CD4-positive, alpha-beta T cell treated with Interleukin-17A for 4 hours (primary cell): Measurements from ENCODE around the gene PCDHA10.
"Not testable (repeated sequence)": the region's sequence is repeated elsewhere in the genome, so short reads cannot be mapped to it uniquely, and the experiment has no call there.

Source experiments
- DNase-seq: peaks from one replicate; pipeline ENCODE4 v3.0.0-alpha.2; 2020; ENCODE audit warnings: mixed read lengths

The PCDHA10 gene

DNA sequence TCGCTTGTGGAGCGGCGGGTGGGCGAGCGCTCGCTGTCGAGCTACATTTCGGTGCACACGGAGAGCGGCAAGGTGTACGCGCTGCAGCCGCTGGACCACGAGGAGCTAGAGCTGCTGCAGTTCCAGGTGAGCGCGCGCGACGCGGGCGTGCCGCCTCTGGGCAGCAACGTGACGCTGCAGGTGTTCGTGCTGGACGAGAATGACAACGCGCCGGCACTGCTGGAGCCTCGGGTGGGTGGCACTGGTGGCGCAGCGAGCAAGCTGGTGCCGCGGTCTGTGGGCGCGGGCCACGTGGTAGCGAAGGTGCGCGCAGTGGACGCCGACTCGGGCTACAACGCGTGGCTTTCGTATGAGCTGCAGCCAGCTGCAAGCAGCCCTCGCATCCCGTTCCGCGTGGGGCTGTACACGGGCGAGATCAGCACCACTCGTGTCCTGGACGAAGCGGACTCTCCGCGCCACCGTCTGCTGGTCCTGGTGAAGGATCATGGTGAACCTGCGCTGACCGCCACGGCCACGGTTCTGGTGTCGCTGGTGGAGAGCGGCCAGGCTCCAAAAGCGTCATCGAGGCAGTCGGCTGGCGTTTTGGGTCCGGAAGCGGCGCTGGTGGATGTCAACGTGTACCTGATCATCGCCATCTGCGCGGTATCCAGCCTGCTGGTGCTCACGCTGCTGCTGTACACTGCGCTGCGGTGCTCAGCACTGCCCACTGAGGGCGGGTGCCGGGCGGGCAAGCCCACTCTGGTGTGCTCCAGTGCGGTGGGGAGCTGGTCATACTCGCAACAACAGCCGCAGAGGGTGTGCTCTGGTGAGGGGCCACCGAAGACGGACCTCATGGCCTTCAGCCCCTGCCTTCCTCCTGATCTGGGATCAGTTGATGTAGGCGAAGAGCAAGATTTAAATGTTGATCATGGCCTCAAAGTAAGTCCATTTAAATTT lies 12.6 kb upstream of the PCDHA10 start:
- DNase-seq, result no peak

DNA sequence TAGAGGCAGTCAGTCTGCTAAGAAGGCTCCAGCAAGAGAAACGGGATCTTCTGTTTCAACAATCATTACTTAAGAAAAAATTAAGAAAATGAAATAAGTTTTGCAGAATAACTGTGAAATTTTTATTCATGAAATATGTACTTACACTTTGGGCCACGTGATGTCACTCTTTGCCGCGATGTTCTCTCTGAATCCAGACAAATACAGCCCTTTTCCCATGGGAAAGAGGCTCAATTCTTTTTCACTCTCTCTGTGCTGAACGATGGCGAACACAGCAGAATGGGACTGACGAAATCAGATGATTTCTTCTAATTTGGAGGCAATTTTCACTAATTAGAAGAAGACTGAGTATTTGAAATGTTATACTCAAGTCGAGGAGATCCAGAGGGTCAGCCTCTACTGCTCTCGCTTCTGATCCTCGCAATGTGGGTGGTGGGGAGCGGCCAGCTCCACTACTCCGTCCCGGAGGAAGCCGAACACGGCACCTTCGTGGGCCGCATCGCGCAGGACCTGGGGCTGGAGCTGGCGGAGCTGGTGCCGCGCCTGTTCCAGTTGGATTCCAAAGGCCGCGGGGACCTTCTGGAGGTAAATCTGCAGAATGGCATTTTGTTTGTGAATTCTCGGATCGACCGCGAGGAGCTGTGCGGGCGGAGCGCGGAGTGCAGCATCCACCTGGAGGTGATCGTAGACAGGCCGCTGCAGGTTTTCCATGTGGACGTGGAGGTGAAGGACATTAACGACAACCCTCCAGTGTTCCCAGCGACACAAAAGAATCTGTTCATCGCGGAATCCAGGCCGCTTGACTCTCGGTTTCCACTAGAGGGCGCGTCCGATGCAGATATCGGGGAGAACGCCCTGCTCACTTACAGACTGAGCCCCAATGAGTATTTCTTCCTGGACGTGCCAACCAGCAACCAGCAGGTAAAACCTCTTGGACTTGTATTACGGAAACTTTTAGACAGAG lies 7.3 kb upstream of the PCDHA10 start, which contains the start of gene PCDHA9:
TSS of gene PCDHA9 (plus strand) at position 244 of the 964 bp plus-strand sequence. CDS start at position 358, 114 bp downstream.
- DNase-seq, result not testable (repeated sequence)

- DNase-seq, result not testable (repeated sequence)
These were observed 5.7 kb upstream of the PCDHA10 start for GRCh38 chr5:140849831-140850634.

DNA sequence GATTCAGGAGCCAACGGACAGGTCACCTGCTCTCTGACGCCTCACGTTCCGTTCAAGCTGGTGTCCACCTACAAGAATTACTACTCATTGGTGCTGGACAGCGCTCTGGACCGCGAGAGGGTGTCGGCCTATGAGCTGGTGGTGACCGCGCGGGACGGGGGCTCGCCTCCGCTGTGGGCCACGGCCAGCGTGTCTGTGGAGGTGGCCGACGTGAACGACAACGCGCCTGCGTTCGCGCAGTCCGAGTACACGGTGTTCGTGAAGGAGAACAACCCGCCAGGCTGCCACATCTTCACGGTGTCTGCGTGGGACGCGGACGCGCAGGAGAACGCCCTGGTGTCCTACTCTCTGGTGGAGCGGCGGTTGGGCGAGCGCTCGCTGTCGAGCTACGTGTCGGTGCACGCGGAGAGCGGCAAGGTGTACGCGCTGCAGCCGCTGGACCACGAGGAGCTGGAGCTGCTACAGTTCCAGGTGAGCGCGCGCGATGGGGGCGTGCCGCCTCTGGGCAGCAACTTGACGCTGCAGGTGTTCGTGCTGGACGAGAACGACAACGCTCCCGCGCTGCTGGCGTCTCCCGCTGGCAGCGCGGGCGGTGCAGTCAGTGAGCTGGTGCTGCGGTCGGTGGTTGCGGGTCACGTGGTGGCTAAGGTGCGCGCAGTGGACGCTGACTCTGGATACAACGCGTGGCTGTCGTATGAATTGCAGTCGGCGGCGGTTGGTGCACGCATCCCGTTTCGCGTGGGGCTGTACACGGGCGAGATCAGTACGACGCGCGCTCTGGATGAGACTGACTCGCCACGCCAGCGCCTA lies 1.7 kb downstream of the PCDHA10 start:
- DNase-seq, result no peak

GRCh38 chr5:140857987-140858240 lies 2.2 kb downstream of the PCDHA10 start:
- no peak for DNase-seq

DNA sequence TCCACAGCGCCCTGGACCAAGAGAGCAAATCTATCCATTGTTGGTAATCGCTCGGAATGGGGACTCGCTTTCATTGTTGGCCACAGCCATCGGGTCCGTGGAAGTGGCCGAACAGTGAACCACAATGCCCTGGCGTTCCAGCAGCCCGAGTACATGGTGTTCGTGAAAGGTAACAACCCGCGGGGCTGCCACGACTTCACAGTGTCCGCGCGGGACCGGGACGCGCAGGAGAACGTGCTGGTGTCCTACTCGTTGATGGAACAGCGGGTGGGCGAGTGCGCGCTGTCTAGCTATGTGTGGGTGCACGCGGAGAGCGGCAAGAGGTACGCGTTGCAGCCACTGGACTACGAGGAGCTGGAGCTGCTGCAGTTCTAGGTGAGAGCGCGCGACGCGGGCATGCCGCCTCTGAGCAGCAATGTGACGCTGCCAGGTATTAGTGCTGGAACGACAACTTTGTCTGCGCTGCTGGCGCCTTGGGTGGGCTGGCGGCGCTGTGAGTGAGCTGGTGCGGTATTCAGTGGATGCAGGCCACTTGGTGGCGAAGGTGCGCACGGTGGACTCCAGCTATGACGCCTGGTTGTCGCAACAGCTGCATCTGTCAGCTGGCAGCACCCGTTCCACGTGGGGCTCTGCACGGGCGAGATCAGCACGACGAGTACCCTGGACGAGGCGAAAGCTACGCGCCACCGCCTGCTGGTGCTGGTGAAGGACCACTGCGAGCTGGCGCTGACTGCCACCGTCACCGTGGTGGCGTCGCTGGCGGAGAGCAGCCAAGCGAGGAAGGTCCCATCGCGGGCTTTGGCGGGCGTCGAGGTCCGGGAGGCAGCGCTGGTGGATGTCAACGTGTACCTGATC lies 7.0 kb downstream of the PCDHA10 start:
- DNase-seq, result no peak

GRCh38 chr5:140868721-140869554 lies 13.2 kb downstream of the PCDHA10 start, which contains the start of gene PCDHA11:
TSS of gene PCDHA11 (plus strand) at chr5:140868957. CDS start at chr5:140869104, 147 bp downstream.
- no peak for DNase-seq

DNA sequence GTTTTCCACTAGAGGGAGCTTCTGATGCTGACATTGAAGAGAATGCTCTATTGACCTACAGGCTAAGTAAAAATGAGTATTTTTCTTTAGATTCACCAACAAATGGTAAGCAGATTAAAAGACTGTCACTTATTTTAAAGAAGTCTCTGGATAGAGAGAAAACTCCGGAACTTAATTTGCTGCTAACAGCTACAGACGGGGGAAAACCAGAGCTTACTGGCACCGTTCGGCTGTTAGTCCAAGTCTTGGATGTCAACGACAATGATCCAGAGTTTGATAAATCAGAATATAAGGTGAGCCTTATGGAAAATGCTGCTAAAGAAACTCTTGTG lies 13.8 kb downstream of the PCDHA10 start:
- no peak for DNase-seq

DNA sequence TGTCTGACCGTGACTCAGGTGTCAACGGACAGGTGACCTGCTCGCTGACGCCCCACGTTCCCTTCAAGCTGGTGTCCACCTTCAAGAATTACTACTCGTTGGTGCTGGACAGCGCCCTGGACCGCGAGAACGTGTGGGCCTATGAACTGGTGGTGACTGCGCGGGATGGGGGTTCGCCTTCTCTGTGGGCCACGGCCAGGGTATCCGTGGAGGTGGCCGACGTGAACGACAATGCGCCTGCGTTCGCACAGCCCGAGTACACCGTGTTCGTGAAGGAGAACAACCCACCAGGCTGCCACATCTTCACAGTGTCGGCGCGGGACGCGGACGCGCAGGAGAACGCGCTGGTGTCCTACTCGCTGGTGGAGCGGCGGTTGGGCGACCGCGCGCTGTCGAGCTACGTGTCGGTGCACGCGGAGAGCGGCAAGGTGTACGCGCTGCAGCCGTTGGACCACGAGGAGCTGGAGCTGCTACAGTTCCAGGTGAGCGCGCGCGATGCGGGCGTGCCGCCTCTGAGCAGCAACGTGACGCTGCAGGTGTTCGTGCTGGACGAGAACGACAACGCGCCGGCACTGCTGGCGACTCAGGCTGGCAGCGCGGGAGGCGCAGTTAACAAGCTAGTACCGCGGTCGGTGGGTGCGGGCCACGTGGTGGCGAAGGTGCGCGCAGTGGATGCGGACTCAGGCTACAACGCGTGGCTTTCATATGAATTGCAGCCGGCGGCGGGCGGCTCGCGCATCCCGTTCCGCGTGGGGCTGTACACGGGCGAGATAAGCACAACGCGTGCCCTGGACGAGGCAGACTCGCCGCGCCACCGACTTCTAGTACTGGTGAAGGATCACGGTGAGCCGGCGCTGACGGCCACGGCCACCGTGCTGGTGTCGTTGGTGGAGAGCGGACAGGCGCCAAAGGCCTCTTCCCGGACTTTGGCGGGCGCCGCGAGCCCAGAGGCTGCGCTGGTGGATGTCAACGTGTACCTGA lies 14.8 kb downstream of the PCDHA10 start:
- no peak for DNase-seq

- DNase-seq, result no peak
These were observed 19.7 kb downstream of the PCDHA10 start, which contains the start of gene PCDHA12 for GRCh38 chr5:140875085-140876065. TSS of gene PCDHA12 (plus strand) at chr5:140875308. CDS start at chr5:140875473, 165 bp downstream.

DNA sequence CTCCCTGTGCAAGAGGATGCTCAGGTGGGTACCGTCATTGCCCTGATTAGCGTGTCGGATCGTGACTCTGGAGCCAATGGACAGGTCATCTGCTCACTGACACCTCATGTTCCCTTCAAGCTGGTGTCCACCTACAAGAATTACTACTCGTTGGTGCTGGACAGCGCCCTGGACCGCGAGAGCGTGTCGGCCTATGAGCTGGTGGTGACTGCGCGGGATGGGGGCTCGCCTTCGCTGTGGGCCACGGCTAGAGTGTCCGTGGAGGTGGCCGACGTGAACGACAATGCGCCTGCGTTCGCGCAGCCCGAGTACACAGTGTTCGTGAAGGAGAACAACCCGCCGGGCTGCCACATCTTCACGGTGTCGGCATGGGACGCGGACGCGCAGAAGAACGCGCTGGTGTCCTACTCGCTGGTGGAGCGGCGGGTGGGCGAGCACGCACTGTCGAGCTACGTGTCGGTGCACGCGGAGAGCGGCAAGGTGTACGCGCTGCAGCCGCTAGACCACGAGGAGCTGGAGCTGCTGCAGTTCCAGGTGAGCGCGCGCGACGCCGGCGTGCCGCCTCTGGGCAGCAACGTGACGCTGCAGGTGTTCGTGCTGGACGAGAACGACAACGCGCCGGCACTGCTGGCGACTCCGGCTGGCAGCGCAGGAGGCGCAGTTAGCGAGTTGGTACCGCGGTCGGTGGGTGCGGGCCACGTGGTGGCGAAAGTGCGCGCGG lies 21.0 kb downstream of the PCDHA10 start:
- DNase-seq, result not testable (repeated sequence)

GRCh38 chr5:140877262-140877581 lies 21.5 kb downstream of the PCDHA10 start:
- DNase-seq, result no peak

- no peak for DNase-seq
These were observed 26.3 kb downstream of the PCDHA10 start, which contains the start of gene PCDHA13 for GRCh38 chr5:140881889-140882590. TSS of gene PCDHA13 (plus strand) at chr5:140882124. CDS start at chr5:140882269, 145 bp downstream.

- no peak for DNase-seq
These were observed 26.8 kb downstream of the PCDHA10 start for GRCh38 chr5:140882591-140882899.

DNA sequence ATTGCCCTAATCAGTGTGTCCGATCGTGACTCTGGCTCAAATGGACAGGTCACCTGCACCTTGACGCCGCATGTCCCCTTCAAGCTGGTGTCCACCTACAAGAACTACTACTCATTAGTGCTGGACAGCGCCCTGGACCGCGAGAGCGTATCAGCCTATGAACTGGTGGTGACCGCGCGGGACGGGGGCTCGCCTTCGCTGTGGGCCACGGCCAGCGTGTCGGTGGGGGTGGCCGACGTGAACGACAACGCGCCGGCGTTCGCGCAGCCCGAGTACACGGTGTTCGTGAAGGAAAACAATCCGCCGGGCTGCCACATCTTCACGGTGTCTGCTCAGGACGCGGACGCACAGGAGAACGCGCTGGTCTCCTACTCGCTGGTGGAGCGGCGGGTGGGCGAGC lies 27.7 kb downstream of the PCDHA10 start:
- DNase-seq, result no peak
